UCSD-AML1 (cell line): ENCODE measurements around the gene ASTN2.

Experiments
- DNase-seq: peaks from one replicate; lab custom pipeline; 2025; ENCODE audit not compliant: unreplicated experiment; lab: John Stamatoyannopoulos, UW

The ASTN2 gene

GRCh38 chr9:116653348-116654058, 761.4 kb downstream of the ASTN2 start:
- DNase-seq: no peak

- peak; percentile 12 for DNase-seq
These were observed 767.4 kb downstream of the ASTN2 start for GRCh38 chr9:116647515-116647809.

- DNase-seq: no peak
These were observed 768.0 kb downstream of the ASTN2 start for GRCh38 chr9:116646661-116647514.

GRCh38 chr9:116644091-116644688, 770.7 kb downstream of the ASTN2 start:
- DNase-seq: no peak

GRCh38 chr9:116643691-116644090, 771.2 kb downstream of the ASTN2 start:
- no peak for DNase-seq

GRCh38 chr9:116641292-116642059, 773.4 kb downstream of the ASTN2 start:
- no peak for DNase-seq

GRCh38 chr9:116639251-116639741, 775.6 kb downstream of the ASTN2 start:
- DNase-seq: no peak

- DNase-seq: no peak
These were observed 778.9 kb downstream of the ASTN2 start for GRCh38 chr9:116635908-116636307.

- DNase-seq: no peak
These were observed 781.6 kb downstream of the ASTN2 start for GRCh38 chr9:116632990-116633838.

GRCh38 chr9:116629634-116630033, 785.2 kb downstream of the ASTN2 start:
- no peak for DNase-seq

GRCh38 chr9:116628716-116629115, 786.1 kb downstream of the ASTN2 start:
- DNase-seq: no peak

GRCh38 chr9:116627433-116627832, 787.4 kb downstream of the ASTN2 start:
- no peak for DNase-seq

- no peak for DNase-seq
These were observed 788.1 kb downstream of the ASTN2 start for GRCh38 chr9:116626762-116627161.

- DNase-seq: no peak
These were observed 791.1 kb downstream of the ASTN2 start for GRCh38 chr9:116623715-116624114.

GRCh38 chr9:116617389-116617788, 797.5 kb downstream of the ASTN2 start:
- DNase-seq: no peak

GRCh38 chr9:116616304-116616914, 798.4 kb downstream of the ASTN2 start:
- DNase-seq: no peak

- DNase-seq: no peak
These were observed 806.8 kb downstream of the ASTN2 start for GRCh38 chr9:116608064-116608463.

GRCh38 chr9:116605904-116606341, 808.9 kb downstream of the ASTN2 start:
- DNase-seq: no peak

GRCh38 chr9:116605060-116605459, 809.8 kb downstream of the ASTN2 start:
- DNase-seq: no peak

GRCh38 chr9:116604251-116604650, 810.6 kb downstream of the ASTN2 start:
- no peak for DNase-seq
